SK-N-SH (cell line): Measurements from ENCODE around the gene BRINP1.

Experiments used
- CTCF ChIP-seq: fragments of 200-600 bp; sonication (generic); IDR thresholded peaks from 2 replicates; pipeline ENCODE4 v1.6.1; 2017; ENCODE audit warnings: antibody characterized with exemption, mild to moderate bottlenecking, moderate library complexity
- RXRA ChIP-seq: IDR thresholded peaks from 2 replicates; pipeline ENCODE4 v1.4.0; 2012; ENCODE audit warnings: low read depth, mild to moderate bottlenecking, borderline replicate concordance

GRCh38 chr9:119221276-119221675 lies 148.0 kb downstream of the BRINP1 start:
- TF ChIP-seq CTCF (no peak), RXRA (no peak)
